HUES64 (cell line): ENCODE data around the gene ATXN2L.
"Not testable (repeated sequence)": the region's sequence is repeated elsewhere in the genome, so short reads cannot be mapped to it uniquely, and the experiment has no call there.

Experiments used
- H3K27ac ChIP-seq: 2 replicates; pipeline ENCODE4 v1.7.0; 2013; ENCODE audit warnings: low read depth, low read length, inconsistent platforms
- H3K27me3 ChIP-seq: 2 replicates; pipeline ENCODE4 v1.6.1; 2013; ENCODE audit warnings: mild to moderate bottlenecking, low read length; ENCODE audit not compliant: insufficient read depth
- H3K36me3 ChIP-seq: 2 replicates; pipeline ENCODE4 v1.6.1; 2013; ENCODE audit warnings: mild to moderate bottlenecking, low read length; ENCODE audit not compliant: insufficient read depth
- H3K4me1 ChIP-seq: 2 replicates; pipeline ENCODE4 v1.6.1; 2013; ENCODE audit warnings: mild to moderate bottlenecking, low read length, moderate library complexity; ENCODE audit not compliant: insufficient read depth
- H3K4me3 ChIP-seq: 2 replicates; pipeline ENCODE4 v1.5.1; 2013; ENCODE audit warnings: mild to moderate bottlenecking, low read length, moderate library complexity
- H3K9ac ChIP-seq: 2 replicates; pipeline ENCODE4 v1.6.1; 2013; ENCODE audit warnings: mild to moderate bottlenecking, low read depth, low read length
- H3K9me3 ChIP-seq: 2 replicates; pipeline ENCODE4 v1.6.1; 2013; ENCODE audit warnings: low read depth, low read length; ENCODE audit not compliant: insufficient read depth
- WGBS: fragments of 150-250, 120-280 bp; methylation state at CpG from one replicate; pipeline ENCODE4 v1.1.7; 2013; ENCODE audit warnings: missing lambda C conversion rate; 5-methylcytosine and 5-hydroxymethylcytosine counted together

The ATXN2L gene

DNA sequence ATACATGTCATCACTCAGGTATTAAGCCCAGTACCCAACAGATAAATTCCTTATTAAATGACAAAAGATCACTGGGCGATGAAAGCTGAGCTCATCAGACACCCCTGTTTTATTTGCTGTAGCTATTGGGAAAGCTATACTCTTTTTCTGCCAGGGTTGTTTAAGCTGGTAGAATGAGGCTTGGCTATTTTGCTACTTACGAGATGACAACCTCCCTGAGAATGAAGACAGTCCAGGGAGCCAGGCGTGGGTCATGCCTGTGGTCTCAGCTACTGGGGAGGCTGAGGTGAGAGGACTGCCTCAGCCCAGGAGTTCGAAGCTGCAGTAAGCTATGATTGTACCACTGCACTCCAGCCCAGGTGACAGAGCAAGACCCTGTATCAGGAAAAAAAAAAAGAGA lies 36.5 kb downstream of the ATXN2L start:
- 63% methylated on average over 4 of the region's 4 CpGs for WGBS
- 0 out of 2 replicates have a peak, but pooled peaks cover under 1% of the 10 kb centered on the region for H3K4me1 ChIP-seq

DNA sequence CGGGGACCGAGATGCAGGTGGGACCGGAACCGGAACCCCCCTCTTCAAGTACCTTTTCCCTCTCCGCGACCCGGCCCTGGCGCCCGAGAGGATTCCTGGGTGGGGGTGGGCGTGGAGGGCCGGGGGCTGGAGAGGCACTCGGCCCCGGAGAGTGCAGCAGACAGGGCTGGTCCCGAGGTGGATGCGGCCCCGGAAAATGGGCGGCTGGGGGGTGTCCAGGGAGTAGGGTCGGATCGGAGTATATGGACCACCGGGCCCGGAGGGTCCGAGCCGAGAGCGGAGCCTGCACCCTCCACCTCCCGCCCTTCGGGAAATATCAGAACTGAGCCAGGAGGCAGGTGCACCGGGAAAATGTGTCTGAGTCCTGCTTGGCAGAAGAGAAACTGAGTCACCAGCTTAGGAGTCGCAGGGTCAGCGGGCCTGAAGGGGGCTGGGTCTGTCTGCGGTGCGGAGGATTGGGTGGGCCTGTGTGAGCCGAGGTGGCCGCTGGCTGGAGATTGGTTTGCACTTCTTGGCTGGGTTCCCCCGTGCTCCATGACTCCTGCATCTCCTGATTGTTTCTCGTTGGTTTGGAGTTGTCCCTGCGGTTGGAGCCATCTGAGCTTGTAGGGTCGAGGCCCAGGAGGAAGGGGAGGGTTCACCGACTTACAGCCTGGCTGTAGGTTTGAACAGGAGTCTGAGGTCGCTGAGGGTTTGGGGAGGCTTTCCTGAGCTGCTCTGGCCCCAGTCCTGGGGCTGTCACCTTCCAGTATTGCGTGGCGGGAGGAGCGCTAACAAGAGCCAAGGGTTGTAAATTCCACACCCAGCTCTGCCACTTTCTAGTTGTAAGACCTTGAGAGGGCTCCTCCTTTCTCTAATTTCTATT lies 41.4 kb downstream of the ATXN2L start:
- Histone ChIP-seq H3K36me3 (peaks cover 17% of the 10 kb centered on the region), H3K4me3 (peak overlapping the region; percentile 94), H3K9ac (peak overlapping the region; percentile 98), H3K4me1 (peaks cover 8% of the 10 kb centered on the region; the same call in 1 of the 2 replicates), H3K9me3 (no peaks in the 10 kb centered on the region), H3K27ac (peak overlapping the region; percentile 100), H3K27me3 (no peaks in the 10 kb centered on the region)
- WGBS, result 7% methylated on average over 38 of the region's 42 CpGs

More for the DNA sequence above, 36.5 kb downstream of the ATXN2L start:
- Histone ChIP-seq H3K27ac (no peak overlapping the region), H3K4me3 (no peak overlapping the region), H3K36me3 (no peaks in the 10 kb centered on the region), H3K27me3 (no peaks in the 10 kb centered on the region), H3K9me3 (no peaks in the 10 kb centered on the region), H3K9ac (no peak overlapping the region)

DNA sequence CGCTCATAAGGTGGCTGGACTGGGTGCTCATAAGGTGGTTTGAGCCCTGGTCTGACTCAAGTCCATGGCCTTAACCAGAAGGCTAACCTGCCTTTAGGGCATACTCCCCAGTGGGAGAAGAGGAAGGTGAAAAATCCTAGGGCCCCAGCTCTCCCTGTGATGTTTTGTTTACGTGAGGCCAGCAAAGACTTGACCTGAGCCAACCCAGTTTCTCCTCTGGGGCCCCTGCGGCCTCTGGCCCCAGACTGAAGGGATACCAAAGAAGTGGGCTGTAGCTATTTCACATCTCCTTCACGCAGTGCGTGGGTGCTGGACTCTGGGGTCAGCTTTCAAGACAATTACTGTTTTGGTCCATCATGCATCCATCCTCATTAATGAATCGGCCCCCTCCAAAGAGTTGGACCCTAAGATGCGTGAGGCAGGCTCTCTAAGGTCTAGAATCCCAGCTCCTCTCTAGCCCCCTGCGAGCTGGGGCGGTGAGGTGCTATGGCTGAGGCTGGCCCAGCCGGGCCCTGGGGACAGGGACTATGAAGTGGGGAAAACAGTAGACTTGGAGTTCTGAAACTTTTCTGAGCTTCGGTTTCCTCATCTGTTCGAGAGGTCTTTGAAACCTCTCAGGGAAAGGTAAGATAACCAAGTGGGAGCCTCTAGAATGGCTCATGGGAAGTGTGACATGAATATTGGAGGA lies 42.3 kb downstream of the ATXN2L start:
- 0 out of 2 replicates have a peak overlapping the region, but pooled peaks have one; percentile 5 for H3K9ac ChIP-seq
- peaks cover 8% of the 10 kb centered on the region; the same call in 1 of the 2 replicates for H3K4me1 ChIP-seq
- no peak overlapping the region for H3K27ac ChIP-seq
- no peaks in the 10 kb centered on the region for H3K9me3 ChIP-seq
- 93% methylated on average over 12 of the region's 12 CpGs for WGBS
- peaks cover 27% of the 10 kb centered on the region for H3K36me3 ChIP-seq
- peak overlapping the region; percentile 94 for H3K4me3 ChIP-seq
- H3K27me3 ChIP-seq, result no peaks in the 10 kb centered on the region

DNA sequence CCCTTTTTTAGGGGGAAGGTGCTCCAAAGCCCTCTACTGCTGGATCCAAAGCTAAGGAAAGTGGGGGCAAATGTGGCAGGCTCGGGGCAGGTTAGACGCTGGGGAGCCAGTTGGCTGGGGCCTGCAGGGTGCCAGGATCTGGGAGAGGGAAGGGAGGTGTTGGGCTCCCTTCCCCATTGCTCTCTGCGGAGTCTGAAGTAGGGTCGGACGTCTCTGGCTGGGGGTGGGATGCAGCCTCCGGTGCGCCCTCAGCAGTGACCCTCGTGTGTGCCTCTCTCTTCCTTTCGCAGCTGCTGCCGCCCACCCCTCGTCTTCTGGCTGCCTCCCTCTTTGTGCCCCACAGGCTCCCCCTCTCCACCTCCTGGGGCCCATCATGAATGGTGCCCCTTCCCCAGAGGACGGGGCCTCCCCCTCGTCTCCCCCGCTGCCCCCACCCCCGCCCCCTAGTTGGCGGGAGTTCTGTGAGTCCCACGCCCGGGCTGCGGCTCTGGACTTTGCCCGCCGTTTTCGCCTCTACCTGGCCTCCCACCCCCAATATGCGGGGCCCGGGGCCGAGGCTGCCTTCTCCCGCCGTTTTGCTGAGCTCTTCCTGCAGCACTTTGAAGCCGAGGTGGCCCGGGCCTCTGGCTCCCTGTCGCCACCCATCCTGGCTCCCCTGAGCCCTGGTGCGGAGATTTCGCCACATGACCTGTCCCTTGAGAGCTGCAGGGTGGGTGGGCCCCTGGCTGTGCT lies 43.1 kb downstream of the ATXN2L start:
- Histone ChIP-seq H3K27ac (no peak overlapping the region), H3K4me3 (no peak overlapping the region), H3K36me3 (peaks cover 34% of the 10 kb centered on the region), H3K9ac (0 out of 2 replicates have a peak overlapping the region, but pooled peaks have one; percentile 36), H3K9me3 (no peaks in the 10 kb centered on the region), H3K27me3 (no peaks in the 10 kb centered on the region), H3K4me1 (peaks cover 8% of the 10 kb centered on the region; the same call in 1 of the 2 replicates)
- WGBS, result 92% methylated on average over 29 of the region's 32 CpGs

DNA sequence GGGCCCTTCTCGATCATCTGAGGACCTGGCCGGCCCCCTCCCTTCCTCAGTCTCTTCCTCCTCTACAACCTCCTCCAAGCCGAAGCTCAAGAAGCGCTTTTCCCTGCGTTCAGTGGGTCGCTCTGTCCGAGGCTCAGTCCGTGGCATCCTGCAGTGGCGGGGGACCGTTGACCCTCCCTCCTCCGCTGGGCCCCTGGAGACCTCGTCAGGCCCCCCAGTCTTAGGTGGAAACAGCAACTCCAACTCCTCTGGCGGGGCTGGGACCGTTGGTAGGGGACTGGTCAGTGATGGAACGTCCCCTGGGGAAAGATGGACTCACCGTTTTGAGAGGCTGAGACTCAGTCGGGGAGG lies 43.6 kb downstream of the ATXN2L start:
- Histone ChIP-seq H3K27ac (no peak overlapping the region), H3K4me3 (no peak overlapping the region), H3K36me3 (peaks cover 40% of the 10 kb centered on the region), H3K27me3 (no peaks in the 10 kb centered on the region), H3K9ac (no peak overlapping the region), H3K4me1 (peaks cover 8% of the 10 kb centered on the region; the same call in 1 of the 2 replicates), H3K9me3 (no peaks in the 10 kb centered on the region)
- 92% methylated on average over 17 of the region's 17 CpGs for WGBS

DNA sequence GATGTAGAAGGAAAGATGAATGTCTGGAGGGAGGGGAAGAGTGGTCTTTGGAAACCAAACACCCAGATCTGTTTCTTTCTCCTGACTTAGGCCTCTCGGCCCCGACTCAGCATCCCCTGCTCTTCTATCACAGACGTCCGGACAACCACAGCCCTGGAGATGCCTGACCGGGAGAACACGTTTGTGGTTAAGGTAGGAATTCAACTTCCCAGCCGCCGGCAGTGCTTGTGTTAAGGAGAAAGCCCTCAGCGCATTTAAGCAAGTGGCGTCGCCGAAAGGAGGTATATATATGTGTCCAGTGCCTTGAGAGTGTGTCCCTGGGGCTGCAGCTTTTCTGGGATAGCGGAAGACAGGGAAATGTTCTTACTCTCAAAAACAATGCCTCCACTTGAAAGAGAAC lies 44.4 kb downstream of the ATXN2L start:
- H3K36me3 ChIP-seq, result peaks cover 43% of the 10 kb centered on the region
- H3K27ac ChIP-seq, result no peak overlapping the region
- H3K27me3 ChIP-seq, result no peaks in the 10 kb centered on the region
- peaks cover 8% of the 10 kb centered on the region; the same call in 1 of the 2 replicates for H3K4me1 ChIP-seq
- H3K4me3 ChIP-seq, result no peak overlapping the region
- no peaks in the 10 kb centered on the region for H3K9me3 ChIP-seq
- WGBS, result 91% methylated on average over 13 of the region's 13 CpGs
- H3K9ac ChIP-seq, result no peak overlapping the region

DNA sequence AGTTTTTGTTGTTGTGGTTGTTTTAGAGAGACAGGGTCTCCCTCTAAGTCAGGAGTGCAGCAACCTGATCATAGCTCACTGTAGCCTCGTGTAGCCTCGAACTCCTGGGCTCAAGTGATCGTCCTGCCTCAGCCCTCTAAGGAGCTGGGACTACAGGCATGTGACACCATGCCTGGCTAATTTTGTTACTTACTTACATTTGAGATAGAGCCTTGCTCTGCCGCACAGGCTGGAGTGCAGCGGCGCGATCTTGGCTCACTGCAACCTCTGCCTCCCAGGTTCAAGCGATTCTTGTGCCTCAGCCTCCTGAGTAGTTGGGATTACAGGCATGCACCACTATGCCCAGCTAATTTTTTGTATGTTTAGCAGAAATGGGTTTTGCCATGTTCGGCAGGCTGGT lies 44.8 kb downstream of the ATXN2L start:
- H3K9me3 ChIP-seq, H3K4me3 ChIP-seq, H3K4me1 ChIP-seq, H3K27ac ChIP-seq, H3K9ac ChIP-seq, H3K27me3 ChIP-seq: not testable (repeated sequence)
- peaks cover 45% of the 10 kb centered on the region for H3K36me3 ChIP-seq
- WGBS, result 97% methylated on average over 9 of the region's 9 CpGs

DNA sequence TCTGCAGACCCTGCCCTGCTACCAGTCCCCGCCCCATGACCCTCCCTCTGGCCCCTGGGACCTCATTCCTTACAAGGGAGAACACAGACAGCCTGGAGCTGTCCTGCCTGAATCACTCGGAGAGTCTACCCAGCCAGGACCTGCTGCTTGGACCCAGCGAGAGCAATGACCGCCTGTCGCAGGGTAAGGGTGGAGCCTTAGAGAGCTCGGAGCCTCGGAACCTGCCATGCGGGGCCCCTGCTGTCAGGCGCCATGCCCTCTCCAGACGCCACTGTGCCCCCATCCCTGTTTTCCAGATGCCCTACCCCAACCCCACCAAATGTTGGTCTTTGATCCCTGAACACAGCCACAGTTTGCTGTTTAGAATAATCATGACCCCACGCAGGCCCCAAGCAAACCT lies 46.4 kb downstream of the ATXN2L start:
- Histone ChIP-seq H3K27ac (no peak overlapping the region), H3K9ac (no peak overlapping the region), H3K9me3 (no peaks in the 10 kb centered on the region), H3K36me3 (peaks cover 52% of the 10 kb centered on the region), H3K4me1 (peaks cover 8% of the 10 kb centered on the region; the same call in 1 of the 2 replicates), H3K4me3 (no peak overlapping the region), H3K27me3 (no peaks in the 10 kb centered on the region)
- 96% methylated on average over 11 of the region's 11 CpGs for WGBS

DNA sequence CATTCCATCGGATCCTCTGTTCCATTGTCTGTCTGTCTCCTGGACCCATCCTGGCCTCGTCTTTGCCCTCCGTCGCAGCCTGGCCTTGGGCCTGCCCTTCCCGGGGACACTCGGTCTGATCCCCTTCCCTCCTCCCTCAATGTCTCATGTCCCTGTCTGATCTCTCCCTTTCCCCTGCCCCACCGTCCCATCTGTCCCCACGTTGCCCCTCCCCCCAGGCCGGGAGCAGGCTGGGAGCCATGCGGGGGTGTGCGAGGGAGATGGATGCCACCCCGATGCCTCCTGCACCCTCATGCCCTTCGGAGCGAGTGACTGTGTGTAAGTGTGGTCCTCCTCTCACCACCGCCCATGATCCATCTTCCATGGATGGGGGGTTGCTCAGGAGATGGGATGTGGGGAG lies 50.2 kb downstream of the ATXN2L start:
- H3K4me3 ChIP-seq, result no peak overlapping the region
- 92% methylated on average over 14 of the region's 15 CpGs for WGBS
- peaks cover 45% of the 10 kb centered on the region for H3K36me3 ChIP-seq
- H3K4me1 ChIP-seq, result peaks cover 4% of the 10 kb centered on the region; the same call in 1 of the 2 replicates
- no peaks in the 10 kb centered on the region for H3K9me3 ChIP-seq
- H3K27me3 ChIP-seq, result no peaks in the 10 kb centered on the region
- H3K27ac ChIP-seq, result no peak overlapping the region
- H3K9ac ChIP-seq, result no peak overlapping the region

DNA sequence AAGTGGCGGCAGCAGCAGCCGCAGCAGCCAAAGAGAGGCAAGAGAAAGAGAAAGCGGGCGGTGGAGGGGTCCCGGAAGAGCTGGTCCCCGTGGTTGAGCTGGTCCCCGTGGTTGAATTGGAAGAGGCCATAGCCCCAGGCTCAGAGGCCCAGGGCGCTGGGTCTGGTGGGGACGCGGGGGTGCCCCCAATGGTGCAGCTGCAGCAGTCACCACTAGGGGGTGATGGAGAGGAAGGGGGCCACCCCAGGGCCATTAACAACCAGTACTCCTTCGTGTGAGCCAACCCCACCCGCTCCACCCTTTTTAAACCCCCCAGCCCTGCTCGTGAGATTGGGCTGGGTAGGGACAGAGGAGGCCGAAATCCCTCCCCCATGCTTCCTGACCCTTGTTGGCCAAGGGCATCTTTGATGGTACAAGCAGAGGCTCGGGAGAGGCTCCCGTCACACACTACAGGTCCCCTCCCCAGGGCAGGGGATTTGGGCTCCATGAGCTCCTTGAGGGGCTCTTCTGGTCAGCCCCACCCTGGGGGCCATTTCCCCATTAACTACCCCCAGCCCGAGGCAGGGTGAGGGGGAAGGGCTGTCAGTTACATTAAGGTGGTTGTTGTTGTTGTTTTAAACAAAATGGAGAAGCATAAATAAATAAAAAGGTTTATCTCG lies 50.9 kb downstream of the ATXN2L start:
- no peak overlapping the region for H3K4me3 ChIP-seq
- no peaks in the 10 kb centered on the region for H3K9me3 ChIP-seq
- H3K36me3 ChIP-seq, result peaks cover 43% of the 10 kb centered on the region
- WGBS, result 93% methylated on average over 17 of the region's 18 CpGs
- H3K27ac ChIP-seq, result no peak overlapping the region
- H3K4me1 ChIP-seq, result peaks cover 7% of the 10 kb centered on the region; the same call in 1 of the 2 replicates
- H3K9ac ChIP-seq, result no peak overlapping the region
- no peaks in the 10 kb centered on the region for H3K27me3 ChIP-seq
